NB4 (cell line): Measurements from ENCODE around the gene POU4F1.

ENCODE experiments used
- CTCF ChIP-seq: IDR thresholded peaks from one replicate; pipeline ENCODE4 v1.5.1; 2012; ENCODE audit warnings: low read depth, low read length
- POLR2A ChIP-seq: IDR thresholded peaks from 2 replicates; pipeline ENCODE4 v1.6.1; 2011; ENCODE audit warnings: mild to moderate bottlenecking; ENCODE audit not compliant: insufficient read length; ENCODE audit errors: extremely low read depth

- no peak for TF ChIP-seq CTCF
- no peak for TF ChIP-seq POLR2A
These were observed 27.1 kb downstream of the POU4F1 start for GRCh38 chr13:78576261-78576660.
